Neuronal stem cell (in vitro differentiated cells): ENCODE results near the gene LSAMP.

Source experiments
- DNase-seq: peaks from one replicate; pipeline ENCODE4 v3.0.0-alpha.2; 2013; ENCODE audit warnings: low spot score
- H2AFZ ChIP-seq: one replicate; pipeline ENCODE4 v1.6.1; 2013; ENCODE audit warnings: mild to moderate bottlenecking, low read length, inconsistent platforms
- H2AK5ac ChIP-seq: 2 replicates; pipeline ENCODE4 v1.6.1; 2013; ENCODE audit warnings: low read depth, mild to moderate bottlenecking, inconsistent platforms, low read length, moderate library complexity, mixed read lengths
- H2BK120ac ChIP-seq: 2 replicates; pipeline ENCODE4 v1.6.1; 2013; ENCODE audit warnings: low read depth, mild to moderate bottlenecking, inconsistent platforms, low read length, moderate library complexity, mixed read lengths
- H2BK12ac ChIP-seq: one replicate; pipeline ENCODE4 v1.6.1; 2013; ENCODE audit warnings: low read length, inconsistent platforms
- H2BK15ac ChIP-seq: 2 replicates; pipeline ENCODE4 v1.6.1; 2013; ENCODE audit warnings: mild to moderate bottlenecking, low read length, inconsistent platforms, mixed read lengths
- H2BK5ac ChIP-seq: one replicate; pipeline ENCODE4 v1.6.1; 2013; ENCODE audit warnings: inconsistent platforms, mild to moderate bottlenecking, low read length, moderate library complexity
- H3K14ac ChIP-seq: one replicate; pipeline ENCODE4 v1.6.1; 2013; ENCODE audit warnings: low read length, inconsistent platforms
- H3K18ac ChIP-seq: 2 replicates; pipeline ENCODE4 v1.6.1; 2013; ENCODE audit warnings: low read length, inconsistent platforms
- H3K23ac ChIP-seq: 2 replicates; pipeline ENCODE4 v1.6.1; 2013; ENCODE audit warnings: low read depth, mild to moderate bottlenecking, mixed read lengths, low read length, inconsistent platforms; ENCODE audit not compliant: poor library complexity
- H3K27ac ChIP-seq: replicated peaks from 3 replicates; pipeline ENCODE4 v1.5.1; 2013; ENCODE audit warnings: low read length, inconsistent platforms
- H3K27me3 ChIP-seq, 3 experiments: 2 replicates each; pipeline ENCODE4 v1.6.1; 2013; ENCODE audit warnings: low read length in 3 of 3, mild to moderate bottlenecking in 2 of 3, inconsistent platforms in 1 of 3, low read depth in 1 of 3, mixed read lengths in 1 of 3, moderate library complexity in 1 of 3; ENCODE audit not compliant: control insufficient read depth in 3 of 3, insufficient read depth in 3 of 3
- H3K36me3 ChIP-seq, 2 donors: replicated peaks in 1 of 2; 2 replicates each; pipeline ENCODE4 v1.6.1; 2013; ENCODE audit warnings: low read length in 2 of 2; ENCODE audit not compliant: control insufficient read depth in 2 of 2, insufficient read depth in 2 of 2
- H3K4ac ChIP-seq: 2 replicates; pipeline ENCODE4 v1.6.1; 2013; ENCODE audit warnings: inconsistent platforms, mild to moderate bottlenecking, low read length, moderate library complexity
- H3K4me1 ChIP-seq, 2 donors: 1 replicate in 1 of 2; 2 replicates in 1 of 2; pipeline ENCODE4 v1.6.1; 2013; ENCODE audit warnings: low read length in 2 of 2, low read depth in 1 of 2; ENCODE audit not compliant: control insufficient read depth in 2 of 2, insufficient read depth in 1 of 2
- H3K4me2 ChIP-seq: one replicate; pipeline ENCODE4 v1.6.1; 2013; ENCODE audit warnings: mild to moderate bottlenecking, low read length, inconsistent platforms; ENCODE audit not compliant: insufficient read depth, poor library complexity, severe bottlenecking
- H3K4me3 ChIP-seq, 2 donors: 2 replicates each; pipeline ENCODE4 v1.5.1; 2013; ENCODE audit warnings: low read length in 2 of 2, mild to moderate bottlenecking in 2 of 2, inconsistent platforms in 1 of 2, moderate library complexity in 1 of 2
- H3K79me1 ChIP-seq: one replicate; pipeline ENCODE4 v1.6.1; 2013; ENCODE audit warnings: low read depth, mild to moderate bottlenecking, inconsistent platforms, low read length, moderate library complexity
- H3K9ac ChIP-seq: one replicate; pipeline ENCODE4 v1.6.1; 2013; ENCODE audit warnings: mild to moderate bottlenecking, low read depth, low read length, inconsistent platforms; ENCODE audit not compliant: poor library complexity
- H3K9me3 ChIP-seq, 2 donors: replicated peaks in 1 of 2; 2 replicates each; pipeline versions ENCODE3 to v1.6.1; 2013; ENCODE audit warnings: low read length in 2 of 2, mild to moderate bottlenecking in 2 of 2, inconsistent platforms in 1 of 2, low read depth in 1 of 2, mixed read lengths in 1 of 2, moderate library complexity in 1 of 2; ENCODE audit not compliant: control insufficient read depth in 2 of 2, insufficient read depth in 1 of 2
- H4K8ac ChIP-seq: one replicate; pipeline ENCODE4 v1.6.1; 2013; ENCODE audit warnings: low read depth, mild to moderate bottlenecking, inconsistent platforms, low read length, moderate library complexity
- H4K91ac ChIP-seq: one replicate; pipeline ENCODE4 v1.6.1; 2013; ENCODE audit warnings: low read length, low read depth, mild to moderate bottlenecking, inconsistent platforms; ENCODE audit not compliant: poor library complexity
- WGBS, 2 donors: extraction: QIAGEN DNeasy Blood & Tissue Kit; methylation state at CpG; one replicate each; pipeline ENCODE4 v1.1.7; 2013; ENCODE audit warnings: missing lambda C conversion rate in 2 of 2, mixed read lengths in 1 of 2; ENCODE audit not compliant: insufficient read length in 2 of 2, insufficient replicate concordance in 1 of 2; ENCODE audit errors: extremely low coverage in 2 of 2; 5-methylcytosine and 5-hydroxymethylcytosine counted together

LSAMP gene

DNA sequence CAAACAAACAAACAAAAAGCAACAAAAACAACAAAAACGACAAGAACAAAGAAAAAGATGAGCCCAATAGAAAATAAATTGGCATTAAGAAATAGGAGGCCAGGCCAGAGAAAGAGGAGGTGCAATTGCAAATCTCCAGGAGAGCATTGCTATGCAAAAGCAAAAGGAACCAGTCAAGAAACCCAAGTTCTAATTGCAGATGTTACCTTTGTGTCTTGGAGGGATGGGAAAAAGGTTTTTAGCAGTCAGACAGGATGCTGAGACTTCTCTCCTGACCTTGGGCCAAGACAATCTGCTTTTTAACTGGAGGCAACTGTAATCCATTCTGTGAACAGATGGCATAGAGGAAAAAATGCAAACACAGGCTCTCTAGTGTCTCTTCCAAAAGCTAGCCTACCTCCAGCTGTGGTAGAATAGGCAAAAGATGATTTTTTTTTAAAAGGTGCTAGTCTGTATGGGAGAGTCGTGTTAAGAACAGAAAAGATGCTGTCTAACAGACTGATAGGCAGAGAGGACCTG is 56.4 kb downstream of the LSAMP start:
- H2BK12ac ChIP-seq: no peak overlapping the region
- no peak overlapping the region for H4K91ac ChIP-seq
- H3K4me3 ChIP-seq: no peak overlapping the region
- H3K4me2 ChIP-seq: no peak overlapping the region
- H2AK5ac ChIP-seq: no peak overlapping the region
- H2BK5ac ChIP-seq: no peak overlapping the region
- no peaks in the 10 kb centered on the region for H3K27me3 ChIP-seq
- no peak overlapping the region for H3K4ac ChIP-seq
- H4K8ac ChIP-seq: no peak overlapping the region
- H3K27ac ChIP-seq: no peak overlapping the region
- no peak overlapping the region for H3K9ac ChIP-seq
- no peak overlapping the region for H2BK15ac ChIP-seq
- DNase-seq: no peak
- peaks cover 0 to 3% of the 10 kb centered on the region in 2 donors for H3K4me1 ChIP-seq
- peaks cover 5% of the 10 kb centered on the region for H3K79me1 ChIP-seq
- no peaks in the 10 kb centered on the region for H3K9me3 ChIP-seq
- no peak overlapping the region for H3K18ac ChIP-seq
- no peak overlapping the region for H3K23ac ChIP-seq
- H2BK120ac ChIP-seq: no peak overlapping the region
- no peak overlapping the region for H3K14ac ChIP-seq
- no CpG with 5 or more reads among the region's 2 CpGs for WGBS, 2 donors
- H2AFZ ChIP-seq: no peak overlapping the region
- no peaks in the 10 kb centered on the region for H3K36me3 ChIP-seq

DNA sequence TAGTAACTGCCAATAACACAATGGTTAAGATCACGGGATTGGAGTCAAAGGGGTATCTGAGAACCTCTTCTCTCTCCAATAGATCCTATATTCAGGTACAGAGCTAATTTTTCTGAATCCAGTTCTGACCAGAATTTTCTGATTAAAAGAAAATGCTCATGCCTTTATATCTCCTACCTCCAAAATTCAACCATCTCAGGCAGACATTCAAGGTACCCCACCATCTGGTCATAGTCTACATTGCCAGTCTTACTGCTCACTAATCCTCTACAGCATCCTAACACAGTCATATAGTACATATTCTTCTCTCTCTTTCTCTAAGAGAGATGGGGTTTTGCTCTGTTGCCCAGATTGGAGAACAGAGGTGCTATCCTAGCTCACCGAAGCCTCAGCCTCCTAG is 59.1 kb downstream of the LSAMP start:
- no peaks in the 10 kb centered on the region for H3K36me3 ChIP-seq
- H2BK12ac ChIP-seq: no peak overlapping the region
- no peak overlapping the region for H3K14ac ChIP-seq
- H3K79me1 ChIP-seq: no peaks in the 10 kb centered on the region
- no peak overlapping the region for H4K8ac ChIP-seq
- H3K9ac ChIP-seq: no peak overlapping the region
- no peak overlapping the region for H2BK5ac ChIP-seq
- no peak overlapping the region for H3K18ac ChIP-seq
- no peak overlapping the region for H3K23ac ChIP-seq
- no peak overlapping the region for H2BK120ac ChIP-seq
- DNase-seq: no peak
- H3K27ac ChIP-seq: no peak overlapping the region
- H2AFZ ChIP-seq: no peak overlapping the region
- H3K4me3 ChIP-seq: no peak overlapping the region
- H3K27me3 ChIP-seq: no peaks in the 10 kb centered on the region
- H3K4ac ChIP-seq: no peak overlapping the region
- H4K91ac ChIP-seq: no peak overlapping the region
- no CpG with 5 or more reads among the region's 2 CpGs for WGBS, 2 donors
- no peak overlapping the region for H2BK15ac ChIP-seq
- H2AK5ac ChIP-seq: no peak overlapping the region
- peaks cover 0 to 3% of the 10 kb centered on the region in 2 donors for H3K4me1 ChIP-seq
- no peak overlapping the region for H3K4me2 ChIP-seq
- H3K9me3 ChIP-seq: no peaks in the 10 kb centered on the region

DNA sequence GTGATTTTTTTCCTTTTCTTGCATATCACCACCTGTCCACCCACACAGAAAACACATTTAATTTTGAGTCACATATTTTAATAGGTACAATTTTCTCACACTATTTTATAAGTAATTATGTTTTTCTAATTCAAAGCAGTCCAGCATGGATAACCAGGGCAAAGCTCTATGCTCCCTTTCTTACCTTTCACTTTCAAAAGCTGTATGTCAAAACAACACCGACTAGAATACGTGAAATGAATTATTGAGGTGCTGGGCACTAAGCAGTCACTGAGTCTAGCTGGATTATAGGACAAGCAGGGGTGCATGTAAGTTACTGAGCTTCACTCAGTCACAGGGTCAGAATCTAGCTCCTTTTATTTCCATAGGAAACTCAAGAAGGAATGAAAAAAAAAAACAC is 60.6 kb downstream of the LSAMP start:
- DNase-seq: no peak
- H3K36me3 ChIP-seq: no peaks in the 10 kb centered on the region
- H3K27me3 ChIP-seq: no peaks in the 10 kb centered on the region
- no peak overlapping the region for H2BK15ac ChIP-seq
- no peaks in the 10 kb centered on the region for H3K4me1 ChIP-seq
- no peak overlapping the region for H2BK12ac ChIP-seq
- H3K14ac ChIP-seq: no peak overlapping the region
- no peak overlapping the region for H3K4me3 ChIP-seq
- H3K79me1 ChIP-seq: no peaks in the 10 kb centered on the region
- no peak overlapping the region for H3K9ac ChIP-seq
- WGBS, 2 donors: no CpG with 5 or more reads among the region's 2 CpGs
- H3K4ac ChIP-seq: no peak overlapping the region
- no peaks in the 10 kb centered on the region for H3K9me3 ChIP-seq
- H2AFZ ChIP-seq: no peak overlapping the region
- no peak overlapping the region for H3K4me2 ChIP-seq
- no peak overlapping the region for H2AK5ac ChIP-seq
- H3K23ac ChIP-seq: no peak overlapping the region
- no peak overlapping the region for H2BK120ac ChIP-seq
- H3K18ac ChIP-seq: no peak overlapping the region
- no peak overlapping the region for H4K91ac ChIP-seq
- H4K8ac ChIP-seq: no peak overlapping the region
- no peak overlapping the region for H3K27ac ChIP-seq
- no peak overlapping the region for H2BK5ac ChIP-seq

DNA sequence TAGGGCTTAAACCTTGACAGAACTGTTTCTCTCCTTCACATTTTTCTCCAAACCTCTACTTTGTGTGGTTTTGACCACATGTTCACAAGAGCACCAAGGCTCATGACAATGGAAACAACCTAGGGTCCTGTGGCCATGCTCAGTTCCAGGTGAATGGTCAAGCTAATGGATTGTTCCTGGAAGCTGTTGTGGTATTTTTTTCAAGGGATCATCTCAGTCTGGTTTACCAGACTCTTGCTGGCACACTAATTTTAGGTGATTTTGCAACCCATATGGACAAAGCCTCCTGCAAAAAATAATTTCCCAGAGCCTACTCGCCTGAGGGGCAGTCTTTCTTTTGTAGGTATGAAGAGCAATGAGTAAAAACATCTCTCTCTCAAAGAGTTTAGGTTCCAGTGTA is 67.2 kb downstream of the LSAMP start:
- Histone ChIP-seq H3K27ac (no peak overlapping the region), H2BK15ac (no peak overlapping the region), H2AK5ac (no peak overlapping the region)

More for the DNA sequence above, 67.2 kb downstream of the LSAMP start:
- Histone ChIP-seq H3K4ac (no peak overlapping the region), H2BK12ac (no peak overlapping the region), H3K27me3 (no peaks in the 10 kb centered on the region), H2AFZ (no peak overlapping the region), H2BK5ac (no peak overlapping the region), H3K79me1 (no peaks in the 10 kb centered on the region), H4K91ac (no peak overlapping the region), H3K9ac (no peak overlapping the region), H3K18ac (no peak overlapping the region), H4K8ac (no peak overlapping the region), H2BK120ac (no peak overlapping the region), H3K4me3 (no peak overlapping the region), H3K23ac (no peak overlapping the region), H3K4me2 (no peak overlapping the region), H3K36me3 (no peaks in the 10 kb centered on the region), H3K4me1 (no peaks in the 10 kb centered on the region), H3K14ac (no peak overlapping the region), H3K9me3 (no peaks in the 10 kb centered on the region)
- no peak for DNase-seq
- WGBS, 2 donors: no CpG with 5 or more reads among the region's 1 CpG
